ENCODE data around the gene CHADL.
"Not testable (repeated sequence)": the region's sequence is repeated elsewhere in the genome, so short reads cannot be mapped to it uniquely, and the experiment has no call there.

The CHADL gene

GRCh38 chr22:41181349-41182241 is 59.1 kb downstream of the CHADL start:
- DNase-seq (ENCODE audit: low read depth): no peak

- no peak for DNase-seq (ENCODE audit: low read depth)
Observed at GRCh38 chr22:41180926-41181325, 59.8 kb downstream of the CHADL start.

- not testable (repeated sequence) for DNase-seq (ENCODE audit: low read depth)
Observed at GRCh38 chr22:41180362-41180761, 60.4 kb downstream of the CHADL start.
